ENCODE results near the gene HDDC2.
A peak's percentile ranks its signal among the peaks of the same experiment; 100 is the strongest.

HDDC2 gene

DNA sequence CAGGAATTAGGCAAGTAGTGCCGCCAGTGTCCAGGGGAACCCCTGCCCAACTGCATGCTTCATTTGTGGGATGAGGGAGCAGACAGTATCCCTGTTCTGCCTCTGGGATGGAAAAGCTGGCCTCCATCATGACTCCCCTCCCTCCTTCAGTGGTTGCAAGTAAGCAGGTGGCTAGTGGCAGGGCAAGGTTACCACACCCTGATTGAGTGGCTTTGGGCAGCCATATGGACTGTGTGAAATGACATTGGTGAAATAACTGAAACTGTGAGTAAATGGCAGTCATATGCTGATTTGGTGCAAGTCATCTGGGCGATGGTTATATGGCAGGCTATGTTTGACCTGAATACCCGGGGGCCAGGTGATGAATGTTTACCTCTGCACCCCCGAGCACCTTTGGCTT lies 33.0 kb downstream of the HDDC2 start:
- no peak for DNase-seq

DNA sequence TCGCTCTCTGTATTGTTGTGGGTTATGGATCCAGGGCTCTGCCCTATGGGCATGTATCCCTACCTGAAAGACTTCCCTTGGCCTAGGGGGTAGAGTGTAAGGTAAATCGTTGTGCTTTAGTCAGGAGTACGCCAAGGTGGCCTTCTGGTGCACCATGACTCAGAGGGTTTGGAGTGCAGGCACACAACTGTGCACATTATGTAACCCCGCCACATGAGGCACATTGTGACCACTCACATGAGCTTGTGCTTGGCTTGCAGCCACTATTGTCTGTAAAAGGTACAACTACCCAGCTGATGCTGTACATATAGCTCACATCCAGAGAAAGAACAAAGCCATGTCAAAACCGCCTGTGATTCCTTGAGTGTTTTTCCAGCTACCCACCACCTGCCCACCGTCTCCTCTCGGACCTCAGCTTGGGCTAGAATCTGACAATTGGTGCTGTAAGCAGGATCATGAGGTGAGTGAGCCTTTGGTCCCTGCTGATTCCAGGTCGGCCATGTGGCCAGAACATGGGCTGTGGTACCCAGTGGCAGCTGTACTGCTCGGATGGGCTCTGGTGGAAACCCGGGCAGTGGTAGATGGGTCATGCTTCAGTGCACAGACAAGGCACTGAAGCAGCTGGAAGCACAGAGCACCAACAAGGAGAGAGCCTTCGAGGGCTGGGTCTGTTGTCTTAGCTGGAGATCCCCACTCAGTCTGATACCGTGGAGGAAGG lies 33.8 kb downstream of the HDDC2 start:
- no peak for DNase-seq

DNA sequence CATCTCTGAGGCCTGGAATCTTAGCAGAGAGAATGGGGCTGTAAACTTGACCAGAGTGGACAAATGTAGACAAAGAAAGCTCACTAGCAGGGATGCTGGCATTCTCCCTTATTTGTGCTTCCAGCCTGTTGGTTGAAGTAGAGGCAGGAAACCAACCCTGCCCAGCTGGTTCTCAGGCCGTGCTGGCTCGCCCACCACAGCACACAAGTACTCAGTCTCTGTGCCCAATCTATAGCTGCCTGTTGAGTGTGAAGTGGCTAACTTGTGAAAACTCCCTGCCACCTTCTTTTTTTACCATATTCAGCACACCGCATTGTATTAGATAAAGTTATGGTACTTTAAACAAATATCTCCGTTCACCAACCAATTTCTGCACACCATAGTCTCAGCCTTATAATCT lies 37.3 kb downstream of the HDDC2 start:
- no peak for DNase-seq

DNA sequence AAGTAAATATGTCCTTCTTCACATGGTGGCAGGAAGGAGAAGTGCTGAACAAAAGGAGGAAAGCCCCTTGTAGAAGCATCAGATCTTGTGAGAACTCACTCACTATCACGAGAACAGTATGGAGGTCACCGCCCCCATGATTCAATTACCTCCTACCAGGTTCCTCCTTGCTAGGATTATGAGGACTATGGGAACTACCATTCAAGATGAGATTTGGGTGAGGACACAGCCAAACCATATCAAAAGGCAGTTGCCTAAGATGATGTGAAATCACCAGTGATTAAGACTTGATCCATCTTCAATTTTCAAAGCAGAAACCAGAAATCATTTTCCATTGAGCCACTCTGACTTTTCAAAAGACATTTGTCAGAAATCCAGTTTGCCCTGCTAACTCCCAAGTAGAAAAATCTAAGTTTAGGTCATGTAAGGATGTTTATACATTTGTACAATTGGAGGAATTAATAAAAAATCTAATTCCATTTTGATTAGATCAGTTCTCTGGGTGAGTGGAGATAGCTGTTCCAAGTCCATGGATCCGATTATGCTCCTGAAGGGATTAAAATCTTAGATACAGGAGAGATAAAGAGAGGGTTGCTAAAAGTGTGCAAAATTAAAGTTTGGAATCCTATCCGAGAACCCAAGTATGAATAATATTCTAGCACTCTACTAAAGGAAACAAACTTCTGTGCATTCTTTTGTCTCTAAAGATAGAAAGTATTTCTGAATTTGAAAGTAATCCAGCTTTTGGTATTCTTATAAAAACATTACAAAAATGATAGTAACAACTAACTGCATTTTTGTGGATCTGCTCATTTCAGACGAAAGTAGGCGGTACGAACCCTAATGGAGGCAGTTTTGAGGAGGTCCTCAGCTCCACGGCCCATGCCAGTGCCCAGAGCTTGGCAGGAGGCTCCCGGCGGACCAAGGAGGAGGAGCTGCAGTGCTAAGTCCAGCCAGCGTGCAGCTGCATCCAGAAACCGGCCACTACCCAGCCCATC lies 39.5 kb downstream of the HDDC2 start:
- no peak for DNase-seq

DNA sequence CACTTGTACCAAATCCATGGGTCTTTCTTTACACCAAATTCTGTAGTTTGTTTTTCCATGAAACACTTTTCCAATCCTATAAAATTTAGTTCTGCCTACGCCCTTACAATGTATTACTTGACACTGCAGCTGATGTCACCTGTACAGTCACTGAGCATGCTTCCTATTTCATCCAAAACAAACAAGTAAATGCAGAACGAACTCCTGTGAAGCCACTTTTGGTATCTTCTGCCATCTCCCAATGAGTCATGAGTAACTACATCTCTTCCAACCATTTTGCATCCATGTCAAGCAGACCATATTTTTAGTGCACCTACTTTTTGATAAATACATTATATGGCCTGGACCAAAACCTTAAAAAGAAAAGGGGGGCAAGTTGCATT lies 42.4 kb downstream of the HDDC2 start:
- DNase-seq: no peak

DNA sequence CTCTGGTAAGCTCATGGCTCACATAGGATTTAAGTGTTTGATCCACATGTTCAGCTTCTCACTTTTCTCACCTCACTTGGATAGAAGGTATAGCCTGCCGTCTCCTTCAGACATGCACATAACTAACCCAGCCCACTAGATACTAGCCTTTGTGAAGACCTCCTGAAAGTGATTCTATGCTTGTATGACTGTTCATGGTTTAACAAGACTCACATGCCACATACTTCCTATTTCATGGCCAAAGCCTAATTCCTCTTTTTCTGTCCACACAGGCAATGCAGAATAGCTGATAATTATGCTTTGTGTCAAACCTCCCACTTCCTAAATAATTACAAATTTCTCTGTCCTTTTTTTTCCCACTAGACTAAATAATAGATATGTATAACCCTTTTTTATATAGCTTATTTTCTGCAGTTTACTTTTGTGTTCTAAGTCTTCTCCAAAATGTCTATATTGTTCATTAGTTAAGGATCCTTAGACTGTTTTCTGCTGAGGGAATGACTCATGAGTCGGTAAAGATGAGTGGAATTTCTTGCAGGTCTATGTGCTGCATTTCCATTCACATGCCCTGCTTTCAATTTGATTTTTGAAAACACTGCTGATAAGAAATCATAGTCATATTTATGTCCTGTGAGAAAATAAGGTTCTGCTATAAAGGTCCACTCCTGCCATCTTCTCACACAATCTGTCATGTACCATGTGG lies 43.0 kb downstream of the HDDC2 start:
- no peak for DNase-seq

DNA sequence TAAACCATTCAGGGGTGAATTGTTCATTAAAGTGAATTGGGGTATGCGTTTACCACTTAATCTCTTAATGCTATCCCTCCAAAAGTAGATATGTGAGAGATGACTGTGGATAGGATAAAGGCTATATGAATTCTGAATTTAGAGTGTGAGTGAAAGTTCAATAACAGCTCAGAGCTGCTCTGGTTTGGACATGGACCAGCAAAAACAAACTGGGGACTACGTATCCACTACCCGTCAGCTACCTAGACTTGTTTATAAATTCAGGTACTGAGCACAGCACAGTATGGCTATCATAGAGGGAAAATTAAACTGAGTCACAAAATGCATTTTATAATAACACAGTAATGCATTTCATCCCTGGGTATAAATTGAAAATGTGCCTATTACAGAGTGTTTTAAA lies 44.4 kb downstream of the HDDC2 start:
- DNase-seq: no peak

DNA sequence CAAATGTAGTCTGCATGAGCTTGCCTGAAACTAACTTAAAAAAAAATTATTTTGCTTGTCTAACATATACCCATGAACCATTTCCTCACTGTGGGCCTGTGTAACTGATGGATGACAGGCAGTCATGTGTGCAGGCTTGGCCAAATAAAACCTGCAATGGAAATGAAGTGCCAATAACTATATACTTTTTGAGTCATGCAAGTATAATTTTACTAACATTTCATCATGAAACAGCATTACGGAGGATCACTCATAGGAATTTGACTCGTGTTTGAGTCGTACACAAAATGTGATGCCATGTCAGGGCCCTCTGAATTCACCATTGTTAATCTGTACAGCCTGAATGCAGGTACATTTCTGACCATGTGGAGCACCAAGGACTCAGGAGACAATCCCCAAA lies 46.6 kb downstream of the HDDC2 start:
- DNase-seq: no peak

DNA sequence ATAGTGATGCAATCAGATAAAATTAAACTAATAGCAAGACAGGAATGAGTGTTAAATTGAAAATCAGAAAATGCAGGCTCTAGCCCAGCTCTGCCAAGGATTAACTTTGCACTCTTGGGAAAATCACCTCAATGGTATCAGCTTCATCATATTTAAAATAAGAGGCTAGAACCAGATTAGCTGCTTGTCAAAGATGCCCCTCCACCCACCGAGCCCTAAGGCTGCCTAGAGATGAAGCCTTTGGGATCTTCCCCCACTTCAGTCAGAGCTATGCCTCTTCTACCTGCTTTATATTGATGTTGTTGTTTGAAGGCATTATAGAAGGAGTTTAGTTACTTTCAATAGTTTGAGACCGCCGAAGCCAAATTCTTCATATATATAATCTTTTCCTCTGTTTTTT lies 47.4 kb downstream of the HDDC2 start:
- DNase-seq: no peak

DNA sequence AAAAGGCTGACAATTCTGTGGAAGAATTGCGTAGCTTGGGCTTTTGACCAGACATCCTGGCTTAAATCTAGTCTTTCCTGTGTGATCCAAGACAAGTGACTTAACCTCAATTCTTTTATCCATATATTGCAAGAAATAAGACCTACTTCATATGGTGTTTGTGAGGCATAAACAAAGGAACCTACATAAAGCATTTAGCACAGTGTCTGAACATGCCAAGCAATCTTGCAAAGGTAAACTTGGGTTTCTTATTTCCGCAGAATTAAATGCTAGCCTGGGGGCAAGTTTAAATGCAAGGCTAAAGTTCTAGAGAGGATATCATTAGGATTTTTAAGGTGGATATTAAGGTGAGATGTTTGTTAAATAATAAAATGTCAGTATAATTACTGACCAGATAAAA lies 47.9 kb downstream of the HDDC2 start:
- no peak for DNase-seq

DNA sequence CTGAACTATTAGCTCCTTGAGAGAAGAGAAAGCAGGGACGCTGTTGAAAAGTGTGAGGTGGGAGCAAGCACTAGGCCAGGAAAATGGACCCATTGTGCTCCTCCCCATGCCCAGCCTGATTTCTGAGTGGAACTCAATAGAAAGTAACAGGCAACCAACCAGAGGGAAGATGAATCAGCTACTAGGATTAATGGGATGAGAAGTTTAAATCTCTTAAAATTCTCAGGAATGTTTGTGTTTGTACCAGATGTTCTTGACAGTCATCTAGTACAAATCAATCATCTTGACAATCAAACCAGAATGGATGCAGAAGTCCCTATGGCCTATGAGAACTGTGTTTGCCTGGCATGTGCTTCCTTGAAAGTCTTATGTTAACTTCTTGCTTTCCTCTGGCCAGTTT lies 48.9 kb downstream of the HDDC2 start:
- DNase-seq: no peak

DNA sequence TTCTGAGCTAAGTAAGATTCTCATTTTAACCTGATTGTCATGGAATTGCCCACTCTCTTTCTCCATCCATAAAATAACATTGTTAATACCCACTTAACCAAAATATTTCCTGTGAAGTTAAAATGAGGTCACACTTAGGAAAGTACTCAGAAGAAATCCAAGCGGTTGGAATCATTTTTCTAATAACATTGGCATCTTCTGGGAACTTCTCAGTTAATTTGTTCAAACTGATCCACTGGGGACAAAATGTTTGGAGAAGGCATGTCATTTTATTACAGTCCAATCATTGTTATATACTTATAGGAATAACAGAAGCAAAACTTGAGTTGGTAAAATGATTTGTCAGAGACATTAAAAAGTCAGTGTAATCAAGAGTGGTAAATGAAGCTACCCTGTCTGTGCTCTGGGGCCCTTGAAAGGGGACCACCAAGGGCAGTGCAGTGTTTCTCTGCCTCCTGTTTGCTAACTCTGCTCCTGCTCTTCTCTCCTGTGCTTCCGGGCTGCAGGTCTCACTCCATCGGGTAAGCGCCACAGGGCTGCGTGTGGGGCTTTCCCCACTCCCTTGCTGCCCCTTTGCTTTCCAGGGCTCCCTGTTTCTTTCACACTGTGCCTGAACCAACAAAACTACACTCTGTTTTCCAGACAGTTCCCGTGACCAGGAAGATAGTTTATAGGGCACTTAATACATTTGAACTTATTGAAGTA lies 50.1 kb downstream of the HDDC2 start:
- no peak for DNase-seq

DNA sequence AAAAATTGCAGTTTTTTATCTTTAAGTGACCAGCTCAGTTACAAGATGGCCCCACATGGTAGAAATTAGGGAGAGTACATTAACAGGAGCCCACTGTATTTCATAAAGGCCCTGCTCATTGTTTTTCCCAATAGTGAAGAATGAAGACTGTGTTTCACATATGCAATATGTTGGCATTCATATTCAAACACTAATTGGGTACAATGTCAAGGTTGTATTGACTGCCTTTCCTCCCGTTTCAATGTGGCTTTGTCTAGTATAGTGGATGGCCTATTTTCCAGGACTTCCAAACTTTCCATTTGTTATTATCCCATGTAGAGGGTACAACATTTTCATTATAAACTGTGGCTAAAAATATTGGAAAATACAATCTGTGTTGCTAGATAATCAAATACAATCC lies 51.3 kb downstream of the HDDC2 start:
- no peak for DNase-seq

DNA sequence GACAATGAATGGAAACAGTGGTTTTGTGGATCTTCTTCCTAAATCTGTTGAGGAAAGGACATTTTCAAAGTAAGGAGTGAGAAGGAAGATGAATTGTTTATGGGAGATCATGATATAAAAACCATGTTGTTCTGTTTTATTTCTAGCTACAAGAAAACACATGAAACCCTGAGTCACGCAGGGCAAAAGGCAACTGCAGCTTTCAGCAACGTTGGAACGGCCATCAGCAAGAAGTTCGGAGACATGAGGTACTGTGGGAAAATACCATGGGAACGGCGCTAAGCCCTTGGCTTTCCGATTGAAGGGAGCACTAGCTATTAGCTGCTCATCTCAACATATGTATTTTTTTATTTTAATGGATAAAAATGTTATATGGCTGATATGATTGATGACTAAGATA lies 53.6 kb downstream of the HDDC2 start:
- no peak for DNase-seq

DNA sequence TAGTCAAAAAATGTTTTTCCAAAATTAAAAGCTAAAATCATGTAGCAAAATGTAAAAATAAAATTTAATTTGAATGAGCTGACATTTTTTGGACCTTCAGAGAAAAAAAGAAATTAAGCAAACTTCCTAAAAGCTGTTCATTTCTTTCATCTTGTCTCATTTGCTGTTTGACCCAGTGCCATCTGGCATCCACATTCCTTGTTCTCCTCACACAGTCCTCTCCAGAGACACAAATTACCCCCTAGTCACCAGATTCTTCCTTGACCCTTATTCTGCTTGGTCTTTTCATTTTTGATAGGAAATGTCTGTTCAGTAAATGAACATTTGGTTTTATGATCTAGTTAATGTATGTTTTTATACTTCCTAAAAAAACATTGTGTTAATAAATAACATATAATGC lies 55.2 kb downstream of the HDDC2 start:
- DNase-seq: no peak

DNA sequence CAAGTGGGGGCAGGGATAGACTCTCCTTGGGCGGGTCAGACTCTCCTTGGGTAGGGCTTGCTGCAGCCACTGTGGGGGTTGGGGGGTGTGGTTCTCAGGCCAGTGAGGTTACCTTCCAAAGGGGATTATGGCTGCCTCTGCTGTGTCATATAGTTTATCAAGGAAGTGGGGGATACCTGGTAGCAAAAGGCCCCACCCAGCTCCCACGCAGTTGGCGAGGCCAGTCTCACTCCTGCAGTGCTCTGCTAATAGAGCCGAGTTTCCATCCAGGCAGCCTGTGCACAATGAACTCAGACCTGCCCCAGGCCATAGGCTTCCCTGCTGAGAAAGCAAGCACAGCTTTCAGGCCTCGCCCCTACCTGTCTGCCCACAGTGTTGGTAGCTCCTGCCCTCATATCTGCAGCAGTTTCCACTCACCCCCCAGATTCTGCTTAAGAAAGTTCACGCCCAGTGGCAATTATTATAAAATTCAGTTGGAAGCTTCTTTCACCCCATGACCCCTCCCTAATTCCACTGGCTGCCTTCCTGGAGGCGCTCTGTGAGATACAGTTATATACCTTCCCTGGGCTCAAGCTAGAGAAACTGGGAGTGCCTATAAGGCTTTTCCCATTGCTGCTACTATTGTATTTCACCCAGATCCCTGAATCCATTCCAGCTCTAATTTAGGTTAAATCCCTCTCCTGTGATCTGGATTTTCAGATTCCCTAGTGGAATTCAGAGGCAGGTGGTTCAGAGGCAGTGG lies 56.1 kb downstream of the HDDC2 start:
- peak; percentile 28 to 46 for DNase-seq

DNA sequence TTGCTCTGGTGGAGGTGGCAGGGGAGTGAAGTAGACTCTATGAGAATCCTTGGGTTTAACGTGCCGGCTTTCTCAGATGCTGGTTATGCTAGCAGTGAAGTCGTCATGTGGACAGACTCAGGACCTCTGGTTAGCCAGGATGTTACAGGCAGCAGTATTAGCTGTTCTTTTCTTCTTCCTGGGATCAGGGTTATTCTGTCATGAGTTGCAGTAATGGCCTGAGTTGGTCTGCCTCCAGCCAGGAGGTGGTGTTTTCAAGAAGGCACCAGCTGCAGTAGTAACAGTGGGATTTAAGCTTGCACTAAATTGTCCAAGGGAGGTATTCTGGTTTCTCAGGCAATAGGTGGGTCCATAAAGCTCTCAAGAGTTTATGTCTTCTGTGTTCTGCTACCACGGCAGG lies 56.7 kb downstream of the HDDC2 start:
- no peak for DNase-seq

DNA sequence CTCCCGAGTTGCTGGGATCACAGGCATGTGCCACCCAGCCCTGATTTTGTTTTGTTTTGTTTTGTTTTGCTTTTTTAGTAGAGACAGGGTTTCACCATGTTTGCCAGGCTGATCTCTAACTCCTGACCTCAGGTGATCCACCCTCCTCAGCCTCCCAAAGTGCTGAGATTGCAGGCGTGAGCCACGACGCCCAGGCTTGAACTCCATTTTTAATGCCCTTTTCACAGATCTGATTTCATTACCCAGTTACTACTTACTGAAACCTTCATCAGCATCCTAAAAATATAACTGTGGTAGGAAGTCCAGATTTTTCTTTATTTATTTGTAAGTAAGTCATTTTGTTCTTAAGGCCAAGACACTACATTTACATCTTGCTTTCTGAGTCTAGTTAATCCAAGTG lies 64.0 kb downstream of the HDDC2 start:
- DNase-seq: no peak

DNA sequence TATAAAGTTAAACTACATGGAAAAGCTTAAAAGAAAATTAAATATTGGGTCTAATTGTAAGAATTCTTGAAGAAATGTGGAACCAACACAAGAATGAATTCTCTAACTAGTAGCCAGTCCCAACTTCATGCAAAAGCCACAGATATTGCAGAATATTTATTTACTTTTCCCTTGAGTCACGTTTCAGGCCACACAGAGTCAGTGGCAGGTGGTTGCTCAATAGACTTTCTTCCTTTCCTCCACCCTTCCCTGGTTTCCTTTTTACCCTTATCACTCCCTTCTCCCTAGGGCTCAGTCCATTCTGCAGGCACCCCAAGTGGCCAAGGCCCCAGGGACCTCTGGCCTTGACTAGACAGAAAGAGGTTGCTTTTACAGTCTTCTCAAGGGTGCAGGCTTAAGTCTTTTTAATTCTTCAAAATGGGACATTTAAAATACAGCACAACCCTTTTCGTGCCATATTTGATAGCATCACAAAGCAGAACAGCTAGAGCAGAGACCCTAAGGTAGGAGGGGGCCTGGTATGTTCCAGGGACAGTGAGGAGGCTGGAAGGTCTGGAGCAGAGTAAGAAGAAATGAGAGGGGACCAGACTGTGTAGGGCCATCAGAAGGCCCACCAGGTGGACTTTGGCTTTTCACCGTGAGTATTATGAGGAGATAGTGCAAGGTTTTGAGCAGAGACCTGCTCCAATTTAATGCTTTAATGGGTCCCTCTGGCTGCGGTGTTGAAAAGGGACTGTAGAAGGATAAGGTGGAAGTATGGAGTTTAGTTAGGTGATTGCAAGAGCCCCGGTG lies 65.0 kb downstream of the HDDC2 start:
- no peak for DNase-seq

DNA sequence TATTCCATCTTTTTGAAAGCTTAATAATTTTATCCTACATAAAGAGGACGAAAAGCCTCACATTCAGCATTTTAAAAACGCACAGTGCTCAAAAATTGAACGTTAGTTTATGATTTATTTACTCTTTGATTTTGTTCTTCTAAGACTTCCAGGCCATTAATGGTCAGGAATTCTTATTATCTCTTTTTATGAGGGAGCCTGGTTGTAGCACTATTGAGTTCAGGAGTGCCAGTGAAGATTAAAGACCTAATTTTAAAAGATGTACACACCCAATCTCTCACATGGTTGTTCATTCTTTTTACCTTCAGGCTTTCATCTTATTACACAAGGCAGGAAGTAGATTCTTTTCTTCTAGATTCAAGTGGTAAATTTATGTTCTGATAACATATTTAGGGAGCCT lies 68.6 kb downstream of the HDDC2 start:
- DNase-seq: no peak

DNA sequence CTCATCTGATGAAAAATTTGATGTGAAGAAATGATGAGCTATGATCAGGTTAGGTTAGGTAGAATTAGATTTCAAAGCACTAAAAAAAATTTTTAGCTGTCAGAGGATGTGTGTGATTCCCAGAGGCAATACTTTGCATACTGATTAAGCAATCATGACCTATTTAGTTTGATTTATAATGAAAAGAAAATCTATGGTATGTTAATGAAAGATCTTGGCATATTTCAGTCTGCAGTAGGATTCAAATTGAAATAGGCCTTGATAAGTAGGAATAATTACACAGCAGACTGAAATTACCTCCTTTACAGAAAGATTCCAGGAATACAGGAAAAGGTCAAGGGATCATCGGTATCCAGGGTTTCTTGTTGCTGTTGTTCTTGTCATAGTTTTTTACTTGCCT lies 69.3 kb downstream of the HDDC2 start:
- no peak for DNase-seq
